KG1 (cell line): ENCODE measurements around the gene R3HDM2.
"Not testable (repeated sequence)": the region's sequence is repeated elsewhere in the genome, so short reads cannot be mapped to it uniquely, and the experiment has no call there.

Experiments used
- DNase-seq: peaks from one replicate; lab custom pipeline; 2025; lab: John Stamatoyannopoulos, UW

Gene R3HDM2

GRCh38 chr12:57452937-57453509 lies 22.2 kb upstream of the R3HDM2 start:
- no peak for DNase-seq

DNA sequence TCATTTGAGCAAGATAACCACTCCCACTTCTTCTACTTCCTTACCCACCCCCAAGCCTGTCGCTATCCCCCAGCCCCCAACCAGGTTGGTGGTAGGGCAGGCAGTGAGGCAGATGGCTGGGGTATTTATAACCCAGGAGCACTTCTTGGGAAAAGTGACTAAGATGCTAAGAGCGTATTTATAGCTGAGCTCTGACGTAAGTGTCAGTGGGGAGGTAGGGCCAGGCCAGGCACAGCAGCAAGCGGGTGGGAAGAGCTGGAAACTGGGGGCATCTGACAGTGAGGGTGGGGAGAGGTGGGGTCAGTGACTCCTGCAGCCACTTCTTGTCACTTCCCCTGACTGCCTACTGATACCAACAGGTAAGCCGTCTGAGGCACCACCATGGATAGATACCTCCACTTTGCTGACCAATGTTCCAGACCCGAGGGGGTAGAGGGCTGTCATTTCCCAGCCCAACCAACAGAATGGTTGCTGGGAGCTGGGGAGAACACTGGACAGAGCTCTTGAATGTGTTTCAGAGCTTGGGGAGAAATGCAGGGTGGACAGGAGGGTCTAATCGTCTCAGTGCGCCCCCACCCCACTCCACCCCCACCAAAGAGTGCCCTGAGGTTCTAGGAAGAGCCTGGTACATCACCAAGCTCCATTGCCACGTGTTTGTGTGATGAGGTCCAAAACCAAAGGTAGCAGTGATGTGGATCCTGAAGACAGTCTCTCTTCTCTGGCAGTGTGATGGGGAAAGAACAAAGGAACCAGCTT lies 21.5 kb upstream of the R3HDM2 start:
- DNase-seq: no peak

GRCh38 chr12:57451233-57451778 lies 20.5 kb upstream of the R3HDM2 start:
- DNase-seq: no peak

- DNase-seq: no peak
Measured at GRCh38 chr12:57450057-57450456, 19.2 kb upstream of the R3HDM2 start.

- no peak for DNase-seq
Measured at GRCh38 chr12:57449375-57449774, 18.5 kb upstream of the R3HDM2 start.

DNA sequence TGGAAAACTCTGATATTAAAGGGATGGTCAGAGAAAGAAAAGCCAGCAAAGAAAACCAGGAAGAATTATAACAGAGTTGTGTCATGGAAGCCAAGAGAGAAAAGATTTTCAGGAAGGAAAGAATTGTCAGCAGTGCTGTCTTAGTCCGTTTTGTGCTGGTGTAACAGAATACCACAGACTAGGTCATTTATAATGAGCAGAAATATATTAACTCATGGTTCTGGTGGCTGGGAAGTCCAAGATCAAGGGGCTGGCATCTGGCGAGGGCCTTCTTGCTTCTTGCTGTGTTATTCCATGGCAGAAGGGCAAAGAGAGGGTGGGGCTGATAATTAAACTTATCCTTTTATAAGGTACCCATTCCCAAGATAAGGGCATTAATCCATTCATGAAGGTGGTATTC lies 17.8 kb upstream of the R3HDM2 start:
- DNase-seq: no peak

DNA sequence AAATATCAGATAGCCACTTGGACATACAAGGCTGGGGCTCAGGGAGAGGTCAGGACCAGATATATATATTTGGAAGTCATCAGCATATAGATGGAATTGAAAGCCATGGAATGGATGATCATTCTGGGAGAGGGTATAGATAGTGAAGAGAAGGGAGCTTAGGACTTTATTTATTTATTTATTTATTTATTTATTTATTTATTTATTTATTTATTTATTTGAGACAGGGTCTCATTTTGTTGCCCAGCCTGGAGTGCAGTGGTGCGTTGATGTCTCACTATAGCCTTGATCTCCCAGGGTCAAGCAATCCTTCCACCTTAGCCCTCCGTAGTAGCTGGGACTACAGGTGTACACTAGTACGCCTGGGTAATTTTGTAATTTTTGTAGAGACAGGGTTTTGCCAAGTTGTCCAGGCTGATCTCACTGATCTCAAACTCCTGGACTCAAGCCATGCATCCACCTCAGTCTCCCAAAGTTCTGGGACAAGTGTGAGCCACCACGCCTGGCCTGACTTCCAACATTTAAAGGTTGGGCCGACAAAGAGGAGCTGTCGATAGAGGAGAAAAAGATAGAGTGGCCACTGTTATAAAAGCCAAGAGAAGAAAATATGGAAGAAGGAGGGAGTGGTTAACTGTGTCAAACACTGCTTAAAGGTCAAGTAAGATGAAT lies 15.6 kb upstream of the R3HDM2 start:
- no peak for DNase-seq

DNA sequence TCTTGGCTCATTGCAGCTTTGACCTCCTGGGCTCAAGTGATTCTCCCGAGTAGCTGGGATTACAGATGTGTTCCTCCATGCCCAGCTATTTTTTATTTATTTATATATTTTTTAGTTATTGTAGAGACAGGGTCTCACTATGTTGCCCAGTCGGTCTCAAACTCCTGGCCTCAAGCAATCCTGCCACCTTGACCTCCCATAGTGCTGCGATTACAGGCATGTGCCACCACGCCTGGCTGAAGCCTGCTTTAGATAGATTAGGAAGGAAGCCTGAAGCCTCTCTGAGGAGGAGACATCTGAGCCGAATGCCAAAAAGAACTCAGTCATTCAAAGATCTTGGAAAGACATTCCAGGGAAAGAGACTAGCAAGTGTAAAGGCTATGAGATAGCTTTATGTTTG lies 13.9 kb upstream of the R3HDM2 start:
- DNase-seq: no peak

DNA sequence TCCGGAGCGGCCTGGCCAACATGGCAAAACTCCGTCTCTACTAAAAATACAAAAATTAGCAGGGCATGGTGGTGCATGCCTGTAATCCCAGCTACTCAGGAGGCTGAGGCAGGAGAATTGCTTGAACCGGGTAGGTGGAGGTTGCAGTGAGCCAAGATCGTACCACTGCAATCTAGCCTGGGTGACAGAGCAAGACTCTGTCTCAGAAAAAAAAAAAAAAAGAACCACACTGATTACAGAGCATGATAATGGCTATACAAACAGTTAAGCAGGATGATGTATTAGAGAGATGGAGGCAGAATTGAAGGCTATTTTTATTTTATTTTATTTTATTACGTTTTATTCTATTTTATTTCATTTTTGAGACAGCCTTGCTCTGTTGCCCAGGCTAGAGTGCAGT lies 13.5 kb upstream of the R3HDM2 start:
- not testable (repeated sequence) for DNase-seq

DNA sequence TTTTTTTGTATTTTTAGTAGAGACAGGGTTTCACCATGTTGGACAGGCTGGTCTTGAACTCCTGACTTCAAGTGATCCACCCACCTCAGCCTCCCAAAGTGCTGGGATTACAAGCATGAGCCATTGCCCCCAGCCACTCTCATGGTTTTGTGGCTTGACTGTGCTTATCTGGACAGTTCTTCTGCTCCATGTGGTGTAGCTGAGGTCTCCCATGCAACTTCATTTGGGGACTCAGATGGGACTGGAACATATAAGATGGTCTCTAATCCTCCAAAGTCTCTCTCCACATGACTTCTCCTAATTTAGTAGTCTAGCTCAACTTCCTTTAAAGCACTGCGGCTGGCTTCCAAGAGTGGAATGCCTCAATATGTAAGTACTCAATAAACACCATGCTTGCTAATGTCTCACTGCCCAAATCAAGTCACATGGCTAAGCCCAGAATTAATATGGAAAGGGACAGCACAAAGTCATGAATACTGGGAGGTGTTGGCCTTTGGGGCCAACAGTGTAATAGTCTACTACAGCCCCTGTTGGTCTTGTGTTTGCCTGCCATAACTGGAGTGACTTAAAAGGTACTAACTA lies 11.1 kb upstream of the R3HDM2 start:
- DNase-seq: no peak

- DNase-seq: not testable (repeated sequence)
Measured at GRCh38 chr12:57441393-57441792, 10.6 kb upstream of the R3HDM2 start.

GRCh38 chr12:57439762-57440266 lies 9.0 kb upstream of the R3HDM2 start:
- no peak for DNase-seq

DNA sequence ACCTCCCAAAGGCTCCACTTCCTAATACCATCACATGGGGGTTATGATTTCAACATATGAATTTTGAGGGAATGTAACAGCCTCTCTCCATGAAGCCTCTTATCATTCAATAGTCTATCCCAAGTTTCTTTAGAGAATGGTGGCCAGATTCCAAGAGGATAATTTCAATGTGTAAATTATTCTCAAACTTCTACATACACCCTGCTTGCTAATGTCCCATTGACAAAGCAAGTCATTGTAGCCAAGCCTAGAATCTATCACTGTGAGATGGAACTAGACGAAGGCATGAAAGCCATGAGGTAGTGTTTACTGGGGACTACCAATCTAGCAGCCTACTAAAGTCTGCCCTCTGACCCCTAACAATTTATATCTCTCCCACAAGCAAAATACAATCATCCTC lies 7.6 kb upstream of the R3HDM2 start:
- no peak for DNase-seq

DNA sequence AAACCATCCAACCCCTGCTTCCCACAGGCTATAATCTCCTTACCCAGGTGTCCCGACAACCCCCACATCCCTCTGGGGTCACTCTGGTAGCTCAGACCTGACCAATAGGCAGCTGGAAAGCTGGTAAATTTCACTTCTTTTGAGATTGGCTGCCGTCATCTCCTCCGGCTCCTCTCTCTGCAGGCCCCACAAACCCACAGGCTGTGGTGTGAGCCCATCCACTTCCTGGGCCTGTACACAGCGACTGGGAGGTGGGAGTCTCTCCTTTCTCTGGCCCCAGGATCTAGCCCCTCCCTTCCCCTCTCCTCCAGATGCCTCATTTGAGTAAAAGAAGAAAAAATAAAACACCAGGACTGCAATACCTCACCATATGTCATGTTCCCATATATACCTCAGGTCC lies 4.5 kb upstream of the R3HDM2 start:
- no peak for DNase-seq

- DNase-seq: no peak
Measured at GRCh38 chr12:57434517-57435223, 3.8 kb upstream of the R3HDM2 start, which contains the start of gene INHBC. Gene INHBC (plus strand): TSS chr12:57434784. CDS start chr12:57434887, 103 bp downstream.

- DNase-seq: no peak
Measured at GRCh38 chr12:57433370-57433769, 2.5 kb upstream of the R3HDM2 start.

DNA sequence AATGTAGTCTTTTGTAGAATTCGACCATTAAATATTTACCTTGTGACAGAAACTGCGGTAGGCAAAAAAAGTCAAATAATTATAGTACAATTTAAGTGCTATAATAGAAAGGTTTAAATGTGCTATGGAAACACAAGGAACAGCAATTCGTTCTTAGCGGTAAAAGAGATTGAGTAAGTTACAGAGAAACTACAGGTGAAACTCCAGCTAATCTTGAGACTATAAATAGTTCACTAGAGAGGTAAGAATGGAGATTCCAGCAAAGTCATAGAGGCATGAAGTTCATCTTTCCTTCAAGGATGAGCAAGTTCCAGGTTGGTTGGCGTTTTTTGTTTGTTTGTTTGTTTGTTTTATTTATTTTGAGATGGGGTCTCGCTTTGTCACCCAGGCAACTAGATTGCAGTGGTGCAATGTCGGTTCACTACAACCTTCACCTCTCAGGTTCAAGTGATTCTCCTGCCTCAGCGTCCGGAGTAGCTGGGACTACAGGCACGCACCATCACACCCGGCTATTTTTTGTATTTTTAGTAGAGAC lies 878 bp upstream of the R3HDM2 start:
- DNase-seq: no peak

- no peak for DNase-seq
Measured at GRCh38 chr12:57430112-57430930, 522 bp downstream of the R3HDM2 start.

DNA sequence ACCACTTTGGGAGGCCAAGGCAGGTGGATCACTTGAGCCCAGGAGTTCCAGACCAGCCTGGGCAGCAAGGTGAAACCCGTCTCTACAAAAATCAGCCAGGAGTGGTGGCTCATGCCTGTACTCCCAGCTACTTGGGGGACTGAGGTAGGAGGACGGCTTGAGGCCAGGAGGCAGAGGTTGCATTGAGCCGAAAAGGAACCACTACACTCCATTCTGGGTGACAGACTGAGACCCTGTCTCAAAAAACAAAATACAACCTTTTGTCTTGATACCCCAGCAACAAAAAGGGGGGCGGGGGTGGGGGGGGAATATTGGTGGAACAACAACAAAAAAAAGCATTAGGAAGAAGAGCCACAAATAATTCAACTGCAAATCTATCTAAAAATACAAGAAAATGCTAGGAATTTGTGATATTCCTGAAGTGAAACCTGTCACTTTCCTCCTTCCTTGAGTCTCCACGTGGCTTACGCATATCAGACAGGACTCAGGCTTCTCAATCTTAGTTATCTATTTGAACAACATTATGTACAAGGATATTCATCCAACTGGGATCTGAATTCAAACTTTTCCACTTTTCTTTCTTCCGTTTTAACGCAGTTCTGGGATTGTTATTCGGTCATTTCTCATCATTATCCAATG lies 1.3 kb downstream of the R3HDM2 start:
- no peak for DNase-seq

- DNase-seq: no peak
Measured at GRCh38 chr12:57428965-57429364, 1.9 kb downstream of the R3HDM2 start.
